GM13976 (cell line): ENCODE results near the gene BOD1L1.

Experiments
- DNase-seq: peaks from one replicate; pipeline ENCODE4 v3.0.0; 2012; ENCODE audit warnings: low spot score
- in situ Hi-C: fragments of 300-500 bp; cut with MboI; formaldehyde crosslinking; loops from one replicate; pipeline ENCODE4 v1.12.0; 2022; ENCODE audit warnings: low sequenced_read_pairs, mixed read lengths, inconsistent platforms; ENCODE audit not compliant: unreplicated experiment
- TF ChIP-seq, protein P1 (sequence below): IDR thresholded peaks from 2 replicates; pipeline ENCODE4 v1.5.1; 2012; ENCODE audit warnings: borderline replicate concordance, mild to moderate bottlenecking; ENCODE audit not compliant: insufficient read depth; ENCODE audit errors: extremely low read depth, missing control alignments, control extremely low read depth

The BOD1L1 gene

GRCh38 chr4:13553081-13553480, 74.4 kb downstream of the BOD1L1 start:
- TF ChIP-seq, protein P1, sequence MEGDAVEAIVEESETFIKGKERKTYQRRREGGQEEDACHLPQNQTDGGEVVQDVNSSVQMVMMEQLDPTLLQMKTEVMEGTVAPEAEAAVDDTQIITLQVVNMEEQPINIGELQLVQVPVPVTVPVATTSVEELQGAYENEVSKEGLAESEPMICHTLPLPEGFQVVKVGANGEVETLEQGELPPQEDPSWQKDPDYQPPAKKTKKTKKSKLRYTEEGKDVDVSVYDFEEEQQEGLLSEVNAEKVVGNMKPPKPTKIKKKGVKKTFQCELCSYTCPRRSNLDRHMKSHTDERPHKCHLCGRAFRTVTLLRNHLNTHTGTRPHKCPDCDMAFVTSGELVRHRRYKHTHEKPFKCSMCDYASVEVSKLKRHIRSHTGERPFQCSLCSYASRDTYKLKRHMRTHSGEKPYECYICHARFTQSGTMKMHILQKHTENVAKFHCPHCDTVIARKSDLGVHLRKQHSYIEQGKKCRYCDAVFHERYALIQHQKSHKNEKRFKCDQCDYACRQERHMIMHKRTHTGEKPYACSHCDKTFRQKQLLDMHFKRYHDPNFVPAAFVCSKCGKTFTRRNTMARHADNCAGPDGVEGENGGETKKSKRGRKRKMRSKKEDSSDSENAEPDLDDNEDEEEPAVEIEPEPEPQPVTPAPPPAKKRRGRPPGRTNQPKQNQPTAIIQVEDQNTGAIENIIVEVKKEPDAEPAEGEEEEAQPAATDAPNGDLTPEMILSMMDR: no peak
- no peak for DNase-seq
- in situ Hi-C loops: loop anchor here (10.0 kb wide), 1 partner anchor 708 kb away; no protein-coding TSS in a partner anchor

DNA sequence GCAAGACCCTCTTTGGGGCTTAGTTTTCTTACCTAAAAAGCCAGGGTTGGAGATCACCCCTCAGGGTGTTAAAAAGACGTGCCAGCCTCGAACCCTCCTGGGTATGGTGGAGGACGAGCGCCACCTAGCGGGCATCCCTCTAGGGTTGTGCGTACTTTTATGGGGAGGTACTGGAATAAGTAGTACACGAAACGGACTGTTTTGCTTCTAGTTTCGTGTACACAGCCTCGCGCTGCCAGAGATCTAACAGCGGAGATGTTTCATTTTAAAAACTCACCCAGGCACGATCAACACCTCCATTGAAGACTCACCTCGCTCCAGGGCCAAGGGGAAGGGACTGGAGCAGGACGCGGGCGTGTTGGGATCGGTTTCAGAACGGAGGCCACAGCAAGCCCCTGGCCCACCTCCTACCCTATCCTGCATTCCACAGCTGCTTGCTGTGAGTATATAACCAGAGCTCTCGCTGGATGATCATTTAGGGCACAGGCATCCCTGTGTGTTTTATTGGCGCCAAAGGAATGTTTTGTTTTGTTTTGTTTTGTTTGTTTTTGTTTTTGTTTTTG, 78.5 kb downstream of the BOD1L1 start:
- in situ Hi-C loops: loop anchor here (10.0 kb wide), 1 partner anchor 814 kb away; no protein-coding TSS in a partner anchor
- DNase-seq: peak; percentile 87
- TF ChIP-seq, protein P1: peak; percentile 69

GRCh38 chr4:13548059-13548983, 79.2 kb downstream of the BOD1L1 start:
- TF ChIP-seq, protein P1: no peak
- no peak for DNase-seq
- in situ Hi-C loops: loop anchor here (10.0 kb wide), 1 partner anchor 814 kb away; no protein-coding TSS in a partner anchor

- peak; percentile 66 for DNase-seq
- TF ChIP-seq, protein P1: no peak
- in situ Hi-C loops: loop anchor here (10.0 kb wide), 1 partner anchor 813 kb away; no protein-coding TSS in a partner anchor
These were observed 80.0 kb downstream of the BOD1L1 start for GRCh38 chr4:13547485-13548041.

DNA sequence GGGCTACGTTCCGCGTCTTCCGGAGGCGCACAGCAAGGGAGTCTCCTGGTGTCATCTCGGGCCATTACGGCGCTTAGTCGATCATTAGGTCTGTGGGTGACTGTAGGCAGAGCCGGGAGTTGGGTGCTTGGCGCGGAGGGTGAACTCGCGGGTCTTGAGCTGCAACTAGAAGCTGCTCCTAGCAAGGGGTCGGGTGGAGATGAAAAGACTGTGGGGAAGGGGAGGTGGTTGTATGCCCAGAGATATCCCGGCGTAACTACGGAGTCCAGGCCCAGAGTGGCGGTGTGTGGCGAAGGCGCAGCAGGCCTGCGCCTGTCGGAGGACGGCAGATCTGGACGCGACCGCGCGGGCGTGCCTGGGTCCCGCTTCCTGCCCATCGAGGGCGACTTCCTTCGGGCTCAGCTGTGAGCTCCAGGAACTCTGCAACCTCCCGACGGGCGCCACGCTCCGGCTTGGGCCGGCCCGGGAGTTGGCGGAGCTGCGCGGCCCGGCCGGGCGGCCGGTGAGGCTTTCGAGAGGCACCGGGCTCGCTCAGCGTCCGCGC, 80.5 kb downstream of the BOD1L1 start:
- peak; percentile 43 for DNase-seq
- TF ChIP-seq, protein P1: no peak
- in situ Hi-C loops: loop anchor here (10.0 kb wide), 1 partner anchor 812 kb away; no protein-coding TSS in a partner anchor

DNA sequence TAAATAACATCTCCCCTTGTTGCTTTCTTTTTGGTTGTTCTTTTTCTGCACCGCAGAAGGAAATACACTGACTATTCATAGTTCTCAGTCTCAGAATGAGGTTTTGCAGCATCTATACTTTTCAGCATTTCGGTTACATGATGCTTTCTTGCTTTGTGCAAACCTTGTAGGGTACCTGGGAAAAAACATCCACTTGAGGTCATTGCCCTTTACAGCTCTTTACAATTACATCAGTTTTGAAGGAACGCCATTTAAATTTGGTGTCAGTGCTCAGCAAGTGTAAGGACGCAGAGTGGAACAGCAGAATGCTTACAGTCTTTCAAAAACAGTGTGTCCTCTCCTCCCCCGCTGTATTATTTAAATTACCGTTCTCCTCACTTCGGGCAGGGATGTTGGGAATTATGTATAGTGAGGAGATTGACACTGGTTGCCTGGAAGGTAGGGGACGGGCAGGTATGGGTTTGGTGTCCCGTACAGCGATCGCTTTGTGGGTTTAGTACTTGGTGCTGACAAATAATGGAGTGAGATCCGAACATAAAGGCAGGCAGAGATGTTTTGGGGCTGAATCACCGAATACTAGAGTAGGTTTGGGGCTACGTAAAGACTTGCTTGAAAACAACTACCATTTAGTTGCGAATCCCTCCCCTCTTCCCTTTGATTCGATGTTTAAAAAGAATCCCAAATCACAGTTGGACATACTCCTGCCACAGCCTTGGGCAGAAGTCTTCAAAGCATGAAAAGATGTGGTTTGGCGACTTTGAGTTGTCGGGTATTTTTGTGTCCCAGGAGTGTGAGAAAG, 81.2 kb downstream of the BOD1L1 start:
- no peak for DNase-seq
- in situ Hi-C loops: loop anchor here (10.0 kb wide), 1 partner anchor 812 kb away; no protein-coding TSS in a partner anchor
- TF ChIP-seq, protein P1: no peak
